Hepatocyte (in vitro differentiated cells): ENCODE measurements around the gene ZNF789.

Experiments
- EZH2 ChIP-seq: fragments of 200-600 bp; sonication (generic); IDR thresholded peaks from 2 replicates; pipeline ENCODE4 v1.6.1; 2016; ENCODE audit warnings: antibody characterized with exemption, mild to moderate bottlenecking, borderline replicate concordance
- EZH2phosphoT487 ChIP-seq: fragments of 200-600 bp; sonication (generic); IDR thresholded peaks from one replicate; pipeline ENCODE4 v1.6.1; 2018; ENCODE audit warnings: antibody characterized with exemption, mild to moderate bottlenecking, low read depth, moderate library complexity; ENCODE audit not compliant: unreplicated experiment, severe bottlenecking
- TF ChIP-seq, protein P1 (sequence below): fragments of 200-600 bp; sonication (generic); IDR thresholded peaks from 2 replicates; pipeline ENCODE4 v1.5.1; 2016; ENCODE audit warnings: antibody characterized with exemption, mild to moderate bottlenecking; ENCODE audit not compliant: poor library complexity

DNA sequence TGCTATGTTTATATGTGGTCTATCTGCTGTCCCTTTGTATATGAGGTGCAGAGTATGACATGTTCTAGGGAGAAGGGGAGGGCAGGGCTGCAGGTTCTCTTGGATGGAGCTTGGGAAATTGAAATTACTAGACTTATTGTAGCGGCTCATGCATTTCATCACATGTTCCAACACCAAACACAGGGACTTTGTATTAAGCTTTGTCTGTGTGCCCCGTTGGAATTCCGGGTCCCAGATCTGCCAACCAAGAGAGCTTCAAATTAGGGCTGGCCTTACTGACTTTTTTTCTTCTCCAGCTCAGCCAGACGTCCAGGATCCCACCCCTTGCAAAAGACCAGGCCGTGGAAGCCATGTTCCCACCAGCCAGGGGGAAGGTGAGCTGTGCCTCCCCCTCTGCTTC, 3.4 kb downstream of the ZNF789 start:
- TF ChIP-seq, protein P1, sequence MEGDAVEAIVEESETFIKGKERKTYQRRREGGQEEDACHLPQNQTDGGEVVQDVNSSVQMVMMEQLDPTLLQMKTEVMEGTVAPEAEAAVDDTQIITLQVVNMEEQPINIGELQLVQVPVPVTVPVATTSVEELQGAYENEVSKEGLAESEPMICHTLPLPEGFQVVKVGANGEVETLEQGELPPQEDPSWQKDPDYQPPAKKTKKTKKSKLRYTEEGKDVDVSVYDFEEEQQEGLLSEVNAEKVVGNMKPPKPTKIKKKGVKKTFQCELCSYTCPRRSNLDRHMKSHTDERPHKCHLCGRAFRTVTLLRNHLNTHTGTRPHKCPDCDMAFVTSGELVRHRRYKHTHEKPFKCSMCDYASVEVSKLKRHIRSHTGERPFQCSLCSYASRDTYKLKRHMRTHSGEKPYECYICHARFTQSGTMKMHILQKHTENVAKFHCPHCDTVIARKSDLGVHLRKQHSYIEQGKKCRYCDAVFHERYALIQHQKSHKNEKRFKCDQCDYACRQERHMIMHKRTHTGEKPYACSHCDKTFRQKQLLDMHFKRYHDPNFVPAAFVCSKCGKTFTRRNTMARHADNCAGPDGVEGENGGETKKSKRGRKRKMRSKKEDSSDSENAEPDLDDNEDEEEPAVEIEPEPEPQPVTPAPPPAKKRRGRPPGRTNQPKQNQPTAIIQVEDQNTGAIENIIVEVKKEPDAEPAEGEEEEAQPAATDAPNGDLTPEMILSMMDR = no peak
- no peak for TF ChIP-seq EZH2
- no peak for TF ChIP-seq EZH2phosphoT487
